GM21360 (cell line): Measurements from ENCODE around the gene GCGR.
"Not testable (repeated sequence)": the region's sequence is repeated elsewhere in the genome, so short reads cannot be mapped to it uniquely, and the experiment has no call there.

Experiments used
- ATAC-seq: cut with Tn5 transposase; IDR thresholded peaks from one replicate; pipeline ENCODE4 v1.9.1; 2021; ENCODE audit warnings: mild to moderate bottlenecking, moderate library complexity; ENCODE audit not compliant: unreplicated experiment

Gene GCGR

GRCh38 chr17:81831957-81832607, 28.1 kb downstream of the GCGR start:
- ATAC-seq, result no peak

- peak; percentile 14 for ATAC-seq
Observed at GRCh38 chr17:81832608-81833159, 28.7 kb downstream of the GCGR start.

- peak; percentile 73 for ATAC-seq
Observed at GRCh38 chr17:81833160-81833920, 29.4 kb downstream of the GCGR start, which contains the start of gene MCRIP1. Gene MCRIP1, minus strand, starts transcription at chr17:81833291. Its CDS starts 8,785 bp downstream, at chr17:81824506.

- no peak for ATAC-seq
Observed at GRCh38 chr17:81833921-81834830, 30.2 kb downstream of the GCGR start.

GRCh38 chr17:81834831-81835267, 30.9 kb downstream of the GCGR start, which contains the start of gene PPP1R27:
Gene PPP1R27, minus strand, starts transcription at chr17:81835050. Its CDS starts 97 bp downstream, at chr17:81834953.
- no peak for ATAC-seq

GRCh38 chr17:81837641-81838040, 33.7 kb downstream of the GCGR start:
- ATAC-seq, result no peak

GRCh38 chr17:81838753-81839255, 34.9 kb downstream of the GCGR start:
- no peak for ATAC-seq

- ATAC-seq, result no peak
Observed at GRCh38 chr17:81839301-81839700, 35.4 kb downstream of the GCGR start.

- ATAC-seq, result not testable (repeated sequence)
Observed at GRCh38 chr17:81840059-81840458, 36.1 kb downstream of the GCGR start.

GRCh38 chr17:81840826-81841778, 37.2 kb downstream of the GCGR start:
- no peak for ATAC-seq

GRCh38 chr17:81841866-81842265, 37.9 kb downstream of the GCGR start:
- ATAC-seq, result no peak

- ATAC-seq, result no peak
Observed at GRCh38 chr17:81842378-81842724, 38.4 kb downstream of the GCGR start.

- ATAC-seq, result no peak
Observed at GRCh38 chr17:81842725-81843504, 39.0 kb downstream of the GCGR start.

GRCh38 chr17:81843713-81844326, 39.9 kb downstream of the GCGR start:
- ATAC-seq, result no peak

- ATAC-seq, result no peak
Observed at GRCh38 chr17:81844327-81844851, 40.4 kb downstream of the GCGR start.

- no peak for ATAC-seq
Observed at GRCh38 chr17:81844887-81845286, 40.9 kb downstream of the GCGR start.

GRCh38 chr17:81845361-81845760, 41.4 kb downstream of the GCGR start:
- no peak for ATAC-seq
